Measurements from ENCODE around the gene BTC. TPM values are rescaled to one million over a fixed set of nuclear protein-coding genes. Genes with fewer than 3 reads are reported as not detected.

BTC gene
- total RNA-seq, 8 experiments from 2014 or later: 0.05 to 2.3 (median 0.38) TPM; not detected in 2

Other genes with a start within 250 kb of the BTC start
- 10 to 100 TPM in 3 of 8 experiments, 1 to 10 TPM in 3, under 1 TPM in 2; 0.21 to 29.5 (median 2.2) TPM for gene PARM1, start 138.6 kb upstream of the BTC start, total RNA-seq